ENCODE data around the gene XYLT1.

The XYLT1 gene

DNA sequence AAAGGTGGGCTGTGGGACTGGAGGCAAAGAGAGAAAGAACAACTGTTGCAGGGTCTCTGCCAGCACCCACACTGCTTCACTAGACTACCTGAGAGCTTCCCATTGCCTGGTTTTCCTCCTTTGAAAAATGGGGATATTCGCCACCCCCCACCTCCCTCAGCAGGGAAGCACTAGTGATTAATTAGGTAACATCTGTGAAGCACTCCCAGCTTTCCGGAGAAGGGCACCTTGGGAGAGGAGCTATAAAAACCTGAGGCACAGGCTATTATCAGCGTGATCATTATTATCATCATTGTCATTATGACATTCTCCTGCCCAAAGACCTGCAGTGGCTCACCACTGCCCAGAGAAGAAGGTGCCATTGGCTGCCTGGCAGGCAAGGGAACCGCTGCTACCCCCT lies 83.5 kb downstream of the XYLT1 start:
- TF ChIP-seq, protein P1, sequence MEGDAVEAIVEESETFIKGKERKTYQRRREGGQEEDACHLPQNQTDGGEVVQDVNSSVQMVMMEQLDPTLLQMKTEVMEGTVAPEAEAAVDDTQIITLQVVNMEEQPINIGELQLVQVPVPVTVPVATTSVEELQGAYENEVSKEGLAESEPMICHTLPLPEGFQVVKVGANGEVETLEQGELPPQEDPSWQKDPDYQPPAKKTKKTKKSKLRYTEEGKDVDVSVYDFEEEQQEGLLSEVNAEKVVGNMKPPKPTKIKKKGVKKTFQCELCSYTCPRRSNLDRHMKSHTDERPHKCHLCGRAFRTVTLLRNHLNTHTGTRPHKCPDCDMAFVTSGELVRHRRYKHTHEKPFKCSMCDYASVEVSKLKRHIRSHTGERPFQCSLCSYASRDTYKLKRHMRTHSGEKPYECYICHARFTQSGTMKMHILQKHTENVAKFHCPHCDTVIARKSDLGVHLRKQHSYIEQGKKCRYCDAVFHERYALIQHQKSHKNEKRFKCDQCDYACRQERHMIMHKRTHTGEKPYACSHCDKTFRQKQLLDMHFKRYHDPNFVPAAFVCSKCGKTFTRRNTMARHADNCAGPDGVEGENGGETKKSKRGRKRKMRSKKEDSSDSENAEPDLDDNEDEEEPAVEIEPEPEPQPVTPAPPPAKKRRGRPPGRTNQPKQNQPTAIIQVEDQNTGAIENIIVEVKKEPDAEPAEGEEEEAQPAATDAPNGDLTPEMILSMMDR (IDR thresholded peaks at IDR 0.05), result no peak

DNA sequence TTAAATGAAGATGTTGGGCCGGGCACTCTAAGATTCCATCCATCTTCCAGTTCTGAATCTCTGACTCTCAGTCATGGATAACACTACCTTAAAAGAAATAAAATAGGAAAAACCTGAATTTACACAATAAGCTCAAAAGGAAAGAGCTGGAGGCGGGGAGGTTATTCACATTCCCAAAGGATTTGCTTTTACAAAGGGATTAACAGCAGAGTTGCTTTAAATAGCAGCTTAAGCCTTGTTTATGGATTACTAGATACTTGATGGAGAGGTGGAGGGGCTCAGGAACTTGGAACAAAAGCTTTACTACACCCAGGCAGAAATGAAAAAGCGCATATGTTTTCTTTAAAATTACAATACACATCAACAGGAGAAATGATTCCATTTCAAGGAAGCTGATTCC lies 84.5 kb downstream of the XYLT1 start:
- TF ChIP-seq, protein P1 (IDR thresholded peaks at IDR 0.05), result no peak

DNA sequence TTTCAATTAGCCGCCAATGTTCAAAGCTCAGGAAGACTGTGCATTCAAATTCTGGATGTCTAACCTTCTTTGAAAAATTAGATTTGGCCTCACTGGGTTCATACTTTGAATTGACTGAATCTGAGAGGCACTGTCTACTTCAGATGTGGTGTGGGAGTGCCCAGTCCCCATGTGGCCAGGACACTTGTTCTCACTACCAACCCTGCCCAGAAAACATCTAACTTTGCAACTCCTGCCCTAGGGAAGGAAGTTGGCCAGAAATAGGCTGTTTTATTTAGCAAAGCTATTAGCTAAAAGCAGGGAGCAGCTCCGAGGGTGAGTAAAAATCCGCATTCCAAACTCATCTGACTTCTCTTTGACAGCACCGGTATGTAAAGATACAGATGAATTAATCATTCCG lies 86.3 kb downstream of the XYLT1 start:
- TF ChIP-seq, protein P1 (IDR thresholded peaks at IDR 0.05), result no peak

DNA sequence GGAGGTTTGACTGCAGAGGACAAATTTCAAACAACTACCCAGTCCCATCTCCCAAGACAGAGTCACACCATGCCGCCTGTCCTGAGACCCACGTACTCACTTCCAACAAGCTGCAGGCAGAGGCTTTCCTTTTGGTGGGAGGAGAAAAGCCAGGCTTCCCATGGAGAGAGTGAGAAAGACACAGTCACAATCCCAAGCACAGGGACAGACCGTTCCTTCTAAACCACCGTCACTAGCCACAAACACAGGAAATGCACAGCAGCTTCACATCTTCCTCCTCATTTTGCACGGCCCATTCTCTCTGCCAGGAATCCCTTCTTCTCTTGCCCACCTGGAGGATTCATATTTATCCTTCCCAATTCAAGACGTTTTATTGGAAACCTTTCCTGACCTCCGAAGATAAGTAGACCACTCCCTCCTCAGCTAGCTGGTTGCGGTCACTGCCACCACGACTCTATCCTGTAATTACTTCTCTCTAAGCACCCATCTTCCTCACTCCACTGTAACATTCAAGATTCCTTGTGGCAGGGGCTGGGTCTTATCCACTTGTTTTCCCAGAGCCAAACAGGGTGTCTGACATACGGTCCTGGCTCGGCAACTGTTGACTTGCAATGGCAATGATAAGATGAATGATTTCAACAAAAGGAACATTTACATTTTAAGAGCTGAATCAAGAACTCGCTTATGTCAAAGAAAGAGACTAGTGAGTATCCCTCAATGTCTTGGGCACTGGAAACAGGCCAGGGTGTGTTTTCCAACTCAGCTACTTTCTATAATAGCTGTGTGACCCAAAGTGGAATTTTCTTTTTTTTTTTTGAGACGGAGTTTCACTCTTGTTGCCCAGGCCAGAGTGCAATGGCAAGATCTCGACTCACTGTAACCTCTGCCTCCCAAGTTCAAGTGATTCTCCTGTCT lies 87.6 kb downstream of the XYLT1 start:
- TF ChIP-seq, protein P1 (IDR thresholded peaks at IDR 0.05), result no peak

DNA sequence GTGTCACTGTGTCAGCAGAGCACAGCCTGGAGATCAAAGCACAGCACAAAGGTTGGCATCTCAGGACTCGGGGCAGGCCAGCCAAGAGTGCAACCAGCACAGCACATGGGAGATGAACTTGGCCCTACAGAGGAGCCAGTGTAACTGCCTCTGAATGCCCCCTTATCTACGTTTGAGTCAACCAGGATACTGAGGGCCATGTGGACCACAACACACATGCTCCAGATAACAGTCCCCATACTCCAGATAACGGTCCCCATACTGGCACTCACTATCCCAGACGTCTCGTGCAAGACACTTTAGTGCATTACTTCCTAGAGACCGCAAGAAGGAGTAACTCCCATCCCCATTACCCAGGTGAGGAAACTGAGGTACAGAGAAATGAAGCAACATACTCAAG lies 88.2 kb downstream of the XYLT1 start:
- TF ChIP-seq, protein P1 (IDR thresholded peaks at IDR 0.05), result no peak

DNA sequence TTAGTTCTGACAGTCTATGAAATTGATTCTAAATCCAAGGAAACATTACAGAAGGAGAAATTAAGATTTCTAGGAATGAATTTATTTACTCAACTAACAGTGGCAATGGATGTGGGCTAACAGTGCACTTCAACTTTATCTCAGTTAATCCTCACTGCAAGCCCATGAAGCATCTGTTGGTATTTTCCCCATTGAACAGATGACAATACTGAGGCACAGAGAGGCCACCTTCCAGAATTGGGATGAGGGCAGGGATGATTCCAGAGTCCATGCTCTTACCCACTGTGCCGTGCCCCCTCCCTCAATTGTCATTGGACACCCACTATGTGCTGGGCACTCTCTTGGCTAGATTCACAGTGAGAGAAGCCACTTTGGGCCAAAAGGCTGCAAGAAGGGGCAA lies 89.0 kb downstream of the XYLT1 start:
- TF ChIP-seq, protein P1 (IDR thresholded peaks at IDR 0.05), result no peak

DNA sequence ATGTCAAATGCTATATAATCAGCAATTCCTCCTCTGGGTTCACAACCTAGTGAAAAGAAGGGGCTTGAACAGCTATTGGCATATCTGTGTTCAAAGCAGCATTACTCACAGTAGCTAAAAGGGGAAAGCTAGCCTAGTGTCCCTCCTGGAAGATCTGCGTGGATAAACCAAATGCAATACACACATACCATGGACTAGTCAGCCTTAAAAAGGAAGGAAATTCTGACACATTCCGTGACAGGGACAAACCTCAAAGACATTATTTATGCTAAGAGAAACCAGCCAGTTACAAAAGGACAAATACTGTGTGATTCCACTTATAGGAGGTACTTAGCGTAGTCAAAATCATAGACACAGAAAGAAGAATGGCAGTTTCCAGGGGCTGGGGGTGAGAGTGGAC lies 90.1 kb downstream of the XYLT1 start:
- TF ChIP-seq, protein P1 (IDR thresholded peaks at IDR 0.05), result no peak
